Measurements from ENCODE around the gene PRR22.
"Not testable (repeated sequence)": the region's sequence is repeated elsewhere in the genome, so short reads cannot be mapped to it uniquely, and the experiment has no call there.

Gene PRR22

DNA sequence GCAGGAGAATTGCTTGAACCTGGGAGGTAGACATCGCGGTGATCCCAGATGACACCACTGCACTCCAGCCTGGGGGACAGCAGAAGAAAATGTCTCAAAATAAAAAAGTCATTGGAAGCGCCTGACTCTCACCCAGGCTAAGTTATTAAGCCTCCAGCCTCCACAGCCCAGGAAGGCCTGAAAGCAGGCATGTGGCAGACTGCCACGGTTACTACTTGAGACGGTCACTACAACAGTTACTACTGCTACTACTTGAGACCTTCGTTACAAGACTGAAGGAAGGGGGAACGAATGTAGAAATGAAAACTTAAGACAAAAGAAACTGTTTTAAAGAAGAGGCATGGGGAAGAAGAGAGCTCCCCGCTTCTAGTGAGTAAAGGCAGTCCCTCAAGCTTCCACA, 9.6 kb downstream of the PRR22 start:
- Histone ChIP-seq H3K36me3 (ENCODE audit: control insufficient read depth in 2 of 2, insufficient read depth in 2 of 2, low read length in 2 of 2) (no peaks in the 10 kb centered on the region), H3K27ac (ENCODE audit: low read length) (no peak overlapping the region), H3K27me3 (ENCODE audit: control insufficient read depth in 1 of 2, insufficient read depth in 2 of 2, low read length in 2 of 2) (peaks cover 0 to 2% of the 10 kb centered on the region in 2 donors), H3K9me3 (ENCODE audit: control insufficient read depth in 2 of 2, low read length in 2 of 2) (no peaks in the 10 kb centered on the region), H3K4me3 (ENCODE audit: low read length in 2 of 2) (no peak overlapping the region), H3K9ac (ENCODE audit: low read length in 2 of 2) (no peak overlapping the region), H3K4me1 (ENCODE audit: control insufficient read depth, insufficient read depth, low read length) (no peaks in the 10 kb centered on the region)

DNA sequence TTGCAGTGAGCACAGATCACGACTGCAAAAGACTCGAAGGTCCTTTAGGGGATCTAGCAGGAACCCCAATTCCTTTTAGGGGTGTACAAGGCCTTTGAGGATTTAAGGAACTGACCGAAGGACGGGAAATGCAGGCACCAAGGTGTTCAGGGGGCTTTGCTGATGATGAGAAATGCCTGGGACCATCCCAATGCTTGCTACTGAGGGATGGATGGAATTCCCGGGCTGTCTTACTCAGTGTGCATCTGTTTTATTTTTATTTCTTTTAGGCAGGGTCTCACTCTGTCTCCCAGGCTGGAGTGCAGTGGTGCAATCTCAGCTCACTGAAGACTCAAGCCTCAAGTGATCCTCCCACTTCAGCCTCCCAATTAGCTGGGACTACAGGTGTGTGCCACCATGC, 11.3 kb downstream of the PRR22 start:
- Histone ChIP-seq H3K9me3 (ENCODE audit: control insufficient read depth in 2 of 2, low read length in 2 of 2) (no peaks in the 10 kb centered on the region), H3K4me1 (ENCODE audit: control insufficient read depth, insufficient read depth, low read length) (no peaks in the 10 kb centered on the region), H3K4me3 (ENCODE audit: low read length in 2 of 2) (no peak overlapping the region), H3K27ac (ENCODE audit: low read length) (no peak overlapping the region), H3K36me3 (ENCODE audit: control insufficient read depth in 2 of 2, insufficient read depth in 2 of 2, low read length in 2 of 2) (no peaks in the 10 kb centered on the region), H3K27me3 (ENCODE audit: control insufficient read depth in 1 of 2, insufficient read depth in 2 of 2, low read length in 2 of 2) (peaks cover 0 to 2% of the 10 kb centered on the region in 2 donors), H3K9ac (ENCODE audit: low read length in 2 of 2) (no peak overlapping the region)

GRCh38 chr19:5772416-5772815, 12.1 kb downstream of the PRR22 start:
- H3K27me3 ChIP-seq (ENCODE audit: control insufficient read depth in 1 of 2, insufficient read depth in 2 of 2, low read length in 2 of 2), result peaks cover 0 to 2% of the 10 kb centered on the region in 2 donors
- no peaks in the 10 kb centered on the region for H3K4me1 ChIP-seq (ENCODE audit: control insufficient read depth, insufficient read depth, low read length)
- no peaks in the 10 kb centered on the region for H3K9me3 ChIP-seq (ENCODE audit: control insufficient read depth in 2 of 2, low read length in 2 of 2)
- H3K36me3 ChIP-seq (ENCODE audit: control insufficient read depth in 2 of 2, insufficient read depth in 2 of 2, low read length in 2 of 2), result no peaks in the 10 kb centered on the region
- H3K9ac ChIP-seq (ENCODE audit: low read length in 2 of 2), result no peak overlapping the region
- no peak overlapping the region for H3K27ac ChIP-seq (ENCODE audit: low read length)
- H3K4me3 ChIP-seq (ENCODE audit: low read length in 2 of 2), result no peak overlapping the region

DNA sequence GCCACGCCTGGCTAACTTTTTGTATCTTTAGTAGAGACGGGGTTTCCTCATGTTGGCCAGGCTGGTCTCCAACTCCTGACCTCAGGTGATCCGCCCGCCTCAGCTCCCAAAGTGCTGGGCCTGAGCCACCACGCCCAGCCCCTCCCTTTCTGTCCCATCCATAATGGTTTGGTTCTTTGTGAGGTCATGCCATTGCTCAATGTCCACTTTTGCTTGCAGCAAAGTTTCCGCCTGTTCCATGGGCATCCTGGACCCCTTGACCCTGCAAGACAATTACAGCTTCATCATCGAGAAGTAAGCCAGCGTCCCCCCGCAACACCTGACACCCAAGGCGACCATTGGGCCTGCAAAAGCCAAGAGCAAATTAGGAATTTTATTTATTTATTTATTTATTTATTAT, 16.6 kb downstream of the PRR22 start:
- peaks cover 0 to 2% of the 10 kb centered on the region in 2 donors for H3K27me3 ChIP-seq (ENCODE audit: control insufficient read depth in 1 of 2, insufficient read depth in 2 of 2, low read length in 2 of 2)
- no peak overlapping the region for H3K4me3 ChIP-seq (ENCODE audit: low read length in 2 of 2)
- no peaks in the 10 kb centered on the region for H3K36me3 ChIP-seq (ENCODE audit: control insufficient read depth in 2 of 2, insufficient read depth in 2 of 2, low read length in 2 of 2)
- no peak overlapping the region for H3K9ac ChIP-seq (ENCODE audit: low read length in 2 of 2)
- peaks cover 0 to 2% of the 10 kb centered on the region in 2 donors for H3K9me3 ChIP-seq (ENCODE audit: control insufficient read depth in 2 of 2, low read length in 2 of 2)
- H3K27ac ChIP-seq (ENCODE audit: low read length), result no peak overlapping the region
- H3K4me1 ChIP-seq (ENCODE audit: control insufficient read depth, insufficient read depth, low read length), result no peaks in the 10 kb centered on the region

GRCh38 chr19:5765220-5765619, 19.3 kb downstream of the PRR22 start:
- Histone ChIP-seq H3K4me1 (ENCODE audit: control insufficient read depth, insufficient read depth, low read length) (no peaks in the 10 kb centered on the region), H3K27ac (ENCODE audit: low read length) (no peak overlapping the region), H3K9me3 (ENCODE audit: control insufficient read depth in 2 of 2, low read length in 2 of 2) (peaks cover 0 to 3% of the 10 kb centered on the region in 2 donors), H3K27me3 (ENCODE audit: control insufficient read depth in 1 of 2, insufficient read depth in 2 of 2, low read length in 2 of 2) (no peaks in the 10 kb centered on the region), H3K36me3 (ENCODE audit: control insufficient read depth in 2 of 2, insufficient read depth in 2 of 2, low read length in 2 of 2) (no peaks in the 10 kb centered on the region), H3K9ac (ENCODE audit: low read length in 2 of 2) (no peak overlapping the region), H3K4me3 (ENCODE audit: low read length in 2 of 2) (no peak overlapping the region)

GRCh38 chr19:5762608-5763217, 21.8 kb downstream of the PRR22 start:
- Histone ChIP-seq H3K4me3 (ENCODE audit: low read length in 2 of 2) (no peak overlapping the region), H3K27ac (ENCODE audit: low read length) (no peak overlapping the region), H3K27me3 (ENCODE audit: control insufficient read depth in 1 of 2, insufficient read depth in 2 of 2, low read length in 2 of 2) (peaks cover 0 to 4% of the 10 kb centered on the region in 2 donors), H3K4me1 (ENCODE audit: control insufficient read depth, insufficient read depth, low read length) (no peaks in the 10 kb centered on the region), H3K36me3 (ENCODE audit: control insufficient read depth in 2 of 2, insufficient read depth in 2 of 2, low read length in 2 of 2) (no peaks in the 10 kb centered on the region), H3K9ac (ENCODE audit: low read length in 2 of 2) (no peak overlapping the region), H3K9me3 (ENCODE audit: control insufficient read depth in 2 of 2, low read length in 2 of 2) (peaks cover 0 to 3% of the 10 kb centered on the region in 2 donors)

GRCh38 chr19:5753743-5754142, 30.8 kb downstream of the PRR22 start:
- Histone ChIP-seq H3K4me1 (ENCODE audit: control insufficient read depth, insufficient read depth, low read length) (no peaks in the 10 kb centered on the region), H3K27me3 (ENCODE audit: control insufficient read depth in 1 of 2, insufficient read depth in 2 of 2, low read length in 2 of 2) (peaks cover 3 to 9% of the 10 kb centered on the region in 2 donors), H3K4me3 (ENCODE audit: low read length in 2 of 2) (no peak overlapping the region), H3K9ac (ENCODE audit: low read length in 2 of 2) (no peak overlapping the region), H3K9me3 (ENCODE audit: control insufficient read depth in 2 of 2, low read length in 2 of 2) (no peaks in the 10 kb centered on the region), H3K27ac (ENCODE audit: low read length) (no peak overlapping the region), H3K36me3 (ENCODE audit: control insufficient read depth in 2 of 2, insufficient read depth in 2 of 2, low read length in 2 of 2) (no peaks in the 10 kb centered on the region)

DNA sequence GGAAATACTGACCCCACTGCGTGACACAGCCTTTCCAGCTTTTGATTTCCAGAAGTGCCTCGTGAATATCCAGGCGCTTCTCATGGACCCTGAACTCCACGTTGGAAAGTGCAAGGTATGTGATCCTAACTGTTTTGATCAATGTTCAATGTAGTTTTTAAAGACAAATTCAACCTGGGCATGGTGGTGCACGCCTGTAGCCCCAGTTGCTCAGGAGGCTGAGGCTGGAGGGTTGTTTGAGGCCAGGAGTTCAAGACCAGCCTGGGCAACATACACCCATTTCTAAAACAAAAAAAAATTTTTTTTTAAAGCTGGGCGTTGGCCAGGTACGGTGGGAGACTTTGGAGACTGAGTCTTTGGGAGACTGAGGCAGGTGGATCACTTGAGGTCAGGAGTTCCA, 32.8 kb downstream of the PRR22 start:
- H3K27me3 ChIP-seq (ENCODE audit: control insufficient read depth in 1 of 2, insufficient read depth in 2 of 2, low read length in 2 of 2), result peaks cover 3 to 4% of the 10 kb centered on the region in 2 donors
- H3K4me3 ChIP-seq (ENCODE audit: low read length in 2 of 2), result no peak overlapping the region
- H3K9ac ChIP-seq (ENCODE audit: low read length in 2 of 2), result no peak overlapping the region
- no peaks in the 10 kb centered on the region for H3K4me1 ChIP-seq (ENCODE audit: control insufficient read depth, insufficient read depth, low read length)
- no peak overlapping the region for H3K27ac ChIP-seq (ENCODE audit: low read length)
- no peaks in the 10 kb centered on the region for H3K9me3 ChIP-seq (ENCODE audit: control insufficient read depth in 2 of 2, low read length in 2 of 2)
- H3K36me3 ChIP-seq (ENCODE audit: control insufficient read depth in 2 of 2, insufficient read depth in 2 of 2, low read length in 2 of 2), result no peaks in the 10 kb centered on the region

DNA sequence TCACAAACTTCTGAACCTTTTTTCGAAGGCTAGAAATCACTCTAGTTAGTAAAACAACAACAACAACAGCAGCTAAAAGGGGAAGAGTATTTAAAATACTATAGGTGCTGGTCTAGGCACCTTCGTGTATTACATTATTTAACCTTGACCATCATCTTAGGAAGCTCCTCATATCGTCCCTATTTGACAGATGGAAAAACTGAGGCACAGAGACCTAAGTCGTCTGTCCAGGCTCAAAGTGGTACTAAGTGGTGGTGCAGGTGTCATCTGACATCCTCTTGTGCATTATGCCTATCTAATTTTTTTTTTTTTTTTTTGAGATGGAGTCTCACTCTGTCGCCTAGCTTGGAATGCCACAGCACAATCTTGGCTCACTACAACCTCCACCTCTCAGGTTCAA, 35.0 kb downstream of the PRR22 start:
- no peaks in the 10 kb centered on the region for H3K36me3 ChIP-seq (ENCODE audit: control insufficient read depth in 2 of 2, insufficient read depth in 2 of 2, low read length in 2 of 2)
- no peak overlapping the region for H3K4me3 ChIP-seq (ENCODE audit: low read length in 2 of 2)
- H3K4me1 ChIP-seq (ENCODE audit: control insufficient read depth, insufficient read depth, low read length), result no peaks in the 10 kb centered on the region
- peaks cover 3 to 4% of the 10 kb centered on the region in 2 donors for H3K27me3 ChIP-seq (ENCODE audit: control insufficient read depth in 1 of 2, insufficient read depth in 2 of 2, low read length in 2 of 2)
- no peak overlapping the region for H3K9ac ChIP-seq (ENCODE audit: low read length in 2 of 2)
- no peaks in the 10 kb centered on the region for H3K9me3 ChIP-seq (ENCODE audit: control insufficient read depth in 2 of 2, low read length in 2 of 2)
- no peak overlapping the region for H3K27ac ChIP-seq (ENCODE audit: low read length)

DNA sequence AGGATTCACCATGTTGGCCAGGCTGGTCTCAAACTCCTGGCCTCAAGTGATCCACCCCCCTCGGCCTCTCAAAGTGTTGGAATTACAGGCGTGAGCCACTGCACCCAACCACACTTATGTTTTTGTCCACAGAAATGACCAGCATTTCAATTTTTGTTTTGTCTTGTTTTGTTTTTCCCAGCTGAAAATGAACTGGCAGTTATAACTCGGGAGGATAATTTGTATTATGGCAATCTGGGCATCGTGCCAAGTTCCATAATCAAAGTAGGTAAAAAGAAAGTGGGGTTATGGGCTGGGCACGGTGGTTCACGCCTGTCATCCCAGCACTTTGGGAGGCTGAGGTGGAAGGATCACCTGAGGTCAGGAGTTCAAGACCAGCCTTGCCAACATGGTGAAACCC, 35.6 kb downstream of the PRR22 start:
- H3K27ac ChIP-seq (ENCODE audit: low read length); H3K4me3 ChIP-seq (ENCODE audit: low read length in 2 of 2); H3K4me1 ChIP-seq (ENCODE audit: control insufficient read depth, insufficient read depth, low read length); H3K9ac ChIP-seq (ENCODE audit: low read length in 2 of 2); H3K27me3 ChIP-seq (ENCODE audit: control insufficient read depth in 1 of 2, insufficient read depth in 2 of 2, low read length in 2 of 2); H3K36me3 ChIP-seq (ENCODE audit: control insufficient read depth in 2 of 2, insufficient read depth in 2 of 2, low read length in 2 of 2); H3K9me3 ChIP-seq (ENCODE audit: control insufficient read depth in 2 of 2, low read length in 2 of 2): not testable (repeated sequence)

- not testable (repeated sequence) for H3K4me3 ChIP-seq (ENCODE audit: low read length in 2 of 2); H3K9me3 ChIP-seq (ENCODE audit: control insufficient read depth in 2 of 2, low read length in 2 of 2); H3K36me3 ChIP-seq (ENCODE audit: control insufficient read depth in 2 of 2, insufficient read depth in 2 of 2, low read length in 2 of 2); H3K27me3 ChIP-seq (ENCODE audit: control insufficient read depth in 1 of 2, insufficient read depth in 2 of 2, low read length in 2 of 2); H3K9ac ChIP-seq (ENCODE audit: low read length in 2 of 2); H3K4me1 ChIP-seq (ENCODE audit: control insufficient read depth, insufficient read depth, low read length); H3K27ac ChIP-seq (ENCODE audit: low read length)
These were observed 39.5 kb downstream of the PRR22 start for GRCh38 chr19:5744999-5745398.
